GM11168 (cell line): ENCODE data around the gene PKD1.
"Not testable (repeated sequence)": the region's sequence is repeated elsewhere in the genome, so short reads cannot be mapped to it uniquely, and the experiment has no call there.

Experiments
- in situ Hi-C: fragments of 300-500 bp; cut with MboI; formaldehyde crosslinking; loops from one replicate; pipeline ENCODE4 v1.12.0; 2022; ENCODE audit warnings: low sequenced_read_pairs; ENCODE audit not compliant: unreplicated experiment

Gene PKD1

DNA sequence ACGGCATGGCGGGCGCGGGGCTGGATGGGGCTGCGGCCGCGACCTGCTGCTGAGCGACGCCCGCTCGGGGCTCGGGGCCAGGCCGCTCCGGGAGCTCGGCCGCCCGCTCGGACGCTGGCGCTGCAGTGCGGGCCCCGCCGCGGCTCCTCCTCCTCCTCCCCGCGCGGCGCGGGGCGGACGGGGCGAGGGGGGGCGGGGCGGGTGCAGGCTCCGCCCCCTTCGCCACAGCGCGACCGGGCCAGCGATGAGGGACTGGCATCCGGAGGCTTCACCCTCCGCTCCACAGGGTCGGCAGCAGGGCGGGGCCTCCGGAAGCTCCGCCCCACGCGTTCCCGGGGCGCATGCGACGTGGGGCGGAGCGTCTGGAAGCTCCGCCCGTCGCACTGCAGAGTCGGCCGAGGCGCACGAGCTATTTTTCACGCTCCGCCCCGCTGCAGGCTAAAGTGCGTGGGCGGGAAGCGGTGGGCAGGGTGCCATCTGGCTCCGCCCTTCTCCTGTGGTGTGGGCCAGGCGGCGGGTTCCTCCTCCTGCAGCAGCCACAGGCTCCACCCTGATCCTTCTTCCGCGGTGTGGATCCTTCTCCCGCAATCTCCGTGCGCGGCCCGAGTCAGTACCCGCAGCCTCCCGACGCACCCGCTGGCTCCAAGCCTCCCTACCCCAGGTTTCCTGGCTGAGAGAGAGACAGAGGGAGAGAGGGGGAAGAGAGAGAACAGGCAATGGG, at the start of gene PKD1:
TSS of gene PKD1 (minus strand) at position 129 of the 721 bp plus-strand sequence. CDS start 209 bp downstream, outside the sequence.
- in situ Hi-C loops = not testable (repeated sequence)

- in situ Hi-C loops = no loop called here
Measured at GRCh38 chr16:2184962-2185361, 49.3 kb upstream of the PKD1 start.

- in situ Hi-C loops = no loop called here
Measured at GRCh38 chr16:2184346-2184745, 48.6 kb upstream of the PKD1 start.

DNA sequence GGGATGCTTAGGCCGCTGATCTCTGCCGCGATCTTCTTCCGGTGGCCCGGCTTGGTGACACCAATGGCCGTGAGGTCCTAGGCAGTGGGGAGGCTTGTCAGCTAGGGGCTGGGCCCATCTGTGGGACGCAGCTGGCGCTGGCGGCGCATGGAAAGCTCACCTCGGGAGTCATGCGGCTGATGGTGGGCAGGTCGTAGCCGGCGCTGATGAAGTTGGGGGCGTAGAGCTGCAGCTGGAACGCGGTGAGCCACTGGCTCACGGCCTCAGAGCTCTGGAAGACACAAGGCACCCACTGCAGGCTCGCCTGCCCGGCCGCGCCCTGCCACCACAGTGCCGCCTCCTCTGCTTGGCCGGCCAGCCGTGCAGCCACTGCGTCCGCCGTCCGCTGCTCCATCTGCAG, 48.0 kb upstream of the PKD1 start:
- in situ Hi-C loops = no loop called here

GRCh38 chr16:2181952-2182351, 46.3 kb upstream of the PKD1 start:
- in situ Hi-C loops = no loop called here

DNA sequence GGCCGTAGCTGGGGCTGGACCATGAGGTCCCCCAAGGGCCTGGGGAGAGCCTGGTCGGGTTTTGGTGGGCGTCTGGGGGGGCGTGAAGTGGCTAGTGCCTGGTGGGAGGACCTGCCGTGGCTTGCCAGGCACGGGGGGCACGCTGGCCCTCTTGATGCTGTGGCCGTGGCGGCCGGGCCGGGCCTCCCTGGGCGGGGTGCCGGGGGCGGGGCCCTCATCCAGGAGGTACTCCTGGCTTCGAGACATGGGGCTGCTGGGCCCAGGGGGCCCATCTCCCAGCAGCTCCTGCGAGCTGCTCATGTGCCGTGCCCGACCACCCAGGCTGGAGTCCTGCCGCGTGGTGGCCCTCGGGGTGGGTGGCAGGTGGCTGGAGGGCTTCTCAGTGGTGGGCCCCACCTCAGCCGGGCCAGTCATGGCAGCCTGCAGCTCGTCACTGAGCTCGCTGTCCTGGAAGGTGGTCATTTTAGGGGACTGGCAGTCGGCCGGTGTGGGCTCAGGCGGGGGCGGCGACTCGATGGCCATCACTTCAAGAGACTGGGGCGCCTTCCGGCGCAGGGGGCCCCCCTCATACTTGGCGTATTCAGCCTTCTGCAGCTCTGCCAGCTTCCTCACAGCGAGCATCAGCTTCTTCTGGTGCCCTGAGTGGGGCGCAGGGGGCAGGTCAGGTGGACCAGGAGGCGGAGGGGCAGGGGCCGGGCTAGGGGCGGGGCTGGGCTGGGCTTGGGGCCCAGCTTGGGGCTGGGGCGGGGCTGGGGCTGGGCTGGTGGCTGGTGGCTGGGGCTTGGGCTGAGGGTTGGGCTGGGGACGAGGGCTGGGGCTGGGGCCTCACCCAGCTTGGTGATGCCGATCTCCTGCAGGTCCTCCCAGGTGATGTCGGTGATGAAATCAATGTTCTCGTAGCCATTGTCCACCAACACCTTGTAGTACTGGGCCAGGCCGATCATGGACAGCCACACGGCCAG, 45.5 kb upstream of the PKD1 start:
- in situ Hi-C loops = no loop called here

DNA sequence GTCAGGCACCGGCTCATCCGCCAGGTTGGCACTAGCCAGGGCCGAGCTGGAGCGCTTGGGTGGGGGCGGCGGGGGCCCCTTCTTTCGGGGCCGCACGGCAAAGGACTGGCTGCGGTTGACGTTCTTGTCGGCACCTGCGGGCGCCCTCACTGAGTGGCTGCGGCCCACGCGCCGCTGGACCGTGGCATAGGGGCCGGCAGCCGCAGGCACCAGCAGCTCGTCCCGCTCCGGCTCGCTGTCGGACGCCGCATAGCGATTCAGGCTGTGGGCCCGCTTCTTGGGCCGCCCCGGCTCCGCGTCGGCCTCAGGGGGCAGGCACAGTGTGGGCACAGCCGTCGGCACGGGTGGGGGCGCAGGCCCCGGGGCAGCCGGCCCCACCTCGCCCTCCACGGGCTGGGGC, 44.8 kb upstream of the PKD1 start:
- in situ Hi-C loops = no loop called here

DNA sequence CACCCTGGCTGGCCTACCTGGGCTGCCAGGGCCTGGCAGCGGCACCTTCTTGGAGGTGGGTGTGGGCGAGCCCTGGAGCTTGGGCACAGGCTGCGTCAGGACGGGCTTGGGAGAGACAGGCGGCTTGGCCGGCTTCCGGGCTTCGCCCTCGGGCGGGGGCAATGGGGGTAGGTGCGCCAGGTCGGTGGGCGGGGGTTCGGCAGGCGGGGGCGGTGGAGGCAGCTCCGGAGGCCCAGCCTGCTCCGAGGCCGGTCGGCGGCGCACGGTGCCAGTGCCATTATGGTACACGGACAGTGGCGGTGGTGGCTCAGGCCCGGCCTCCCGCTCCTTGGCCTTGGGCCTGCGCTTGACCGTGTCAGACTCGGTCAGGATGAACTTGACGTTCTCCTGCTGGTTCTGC, 43.9 kb upstream of the PKD1 start:
- in situ Hi-C loops = no loop called here

DNA sequence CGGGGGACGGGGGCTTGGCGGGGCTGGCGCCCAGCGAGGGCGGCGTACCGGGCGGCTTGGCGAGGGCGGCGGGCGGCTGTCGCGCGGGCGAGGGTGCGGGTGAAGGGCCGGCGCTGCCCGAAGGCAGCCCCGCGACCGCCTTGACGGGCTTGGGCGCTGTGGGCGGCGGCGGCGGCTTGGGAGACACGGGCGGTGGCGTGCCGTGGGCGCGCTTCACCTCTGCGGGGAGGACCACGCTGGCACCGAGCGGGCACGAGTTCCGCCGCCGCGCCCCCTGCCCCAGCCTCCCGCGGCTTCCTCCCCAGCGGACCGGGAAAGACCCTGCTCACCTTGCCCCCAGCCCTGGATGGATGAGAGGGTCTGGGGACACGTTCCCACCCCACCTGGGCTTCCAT, 43.4 kb upstream of the PKD1 start:
- in situ Hi-C loops = no loop called here

DNA sequence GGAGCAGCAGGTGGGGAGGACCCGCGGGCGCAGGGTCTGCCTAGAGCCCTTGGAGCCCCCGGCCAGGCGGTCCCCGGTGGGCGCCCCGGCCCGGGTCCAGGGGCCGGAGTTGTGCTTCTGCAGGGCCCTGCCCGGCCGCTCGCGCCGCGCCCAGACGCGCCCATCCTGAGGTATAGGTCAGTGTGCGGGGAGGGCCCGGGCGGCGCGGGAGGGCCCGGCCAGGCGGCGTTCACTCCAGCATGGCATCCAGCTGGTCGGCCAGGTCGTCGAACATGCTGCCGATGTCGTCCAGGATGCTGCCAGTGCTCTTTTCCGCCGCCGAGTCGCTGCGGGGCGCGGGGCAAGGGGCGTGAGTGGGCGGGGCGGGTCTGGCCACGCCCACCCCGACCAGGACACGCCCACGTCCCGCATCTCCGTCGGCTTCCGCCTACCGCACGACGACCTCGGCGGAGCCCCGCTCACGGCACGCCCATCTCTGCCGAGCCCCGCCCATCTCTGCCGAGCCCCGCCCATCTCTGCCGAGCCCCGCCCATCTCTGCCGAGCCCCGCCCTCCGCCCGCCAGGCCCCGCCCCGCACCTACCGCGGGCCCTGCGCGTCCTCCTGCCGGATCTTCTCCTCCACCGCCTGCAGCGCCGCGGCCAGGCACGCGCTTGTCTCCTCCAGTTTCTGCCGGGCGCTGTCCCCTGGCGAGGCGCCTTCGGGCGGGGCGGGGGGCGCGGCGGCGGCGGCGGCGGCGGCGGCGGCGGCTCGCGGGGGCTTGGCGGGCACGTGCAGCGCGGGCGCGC, 42.8 kb upstream of the PKD1 start:
- in situ Hi-C loops = no loop called here

GRCh38 chr16:2177561-2177960, 41.9 kb upstream of the PKD1 start:
- in situ Hi-C loops = no loop called here

GRCh38 chr16:2177101-2177500, 41.4 kb upstream of the PKD1 start:
- in situ Hi-C loops = no loop called here

GRCh38 chr16:2176047-2176446, 40.3 kb upstream of the PKD1 start:
- in situ Hi-C loops = no loop called here

- in situ Hi-C loops = no loop called here
Measured at GRCh38 chr16:2175454-2175853, 39.8 kb upstream of the PKD1 start.

DNA sequence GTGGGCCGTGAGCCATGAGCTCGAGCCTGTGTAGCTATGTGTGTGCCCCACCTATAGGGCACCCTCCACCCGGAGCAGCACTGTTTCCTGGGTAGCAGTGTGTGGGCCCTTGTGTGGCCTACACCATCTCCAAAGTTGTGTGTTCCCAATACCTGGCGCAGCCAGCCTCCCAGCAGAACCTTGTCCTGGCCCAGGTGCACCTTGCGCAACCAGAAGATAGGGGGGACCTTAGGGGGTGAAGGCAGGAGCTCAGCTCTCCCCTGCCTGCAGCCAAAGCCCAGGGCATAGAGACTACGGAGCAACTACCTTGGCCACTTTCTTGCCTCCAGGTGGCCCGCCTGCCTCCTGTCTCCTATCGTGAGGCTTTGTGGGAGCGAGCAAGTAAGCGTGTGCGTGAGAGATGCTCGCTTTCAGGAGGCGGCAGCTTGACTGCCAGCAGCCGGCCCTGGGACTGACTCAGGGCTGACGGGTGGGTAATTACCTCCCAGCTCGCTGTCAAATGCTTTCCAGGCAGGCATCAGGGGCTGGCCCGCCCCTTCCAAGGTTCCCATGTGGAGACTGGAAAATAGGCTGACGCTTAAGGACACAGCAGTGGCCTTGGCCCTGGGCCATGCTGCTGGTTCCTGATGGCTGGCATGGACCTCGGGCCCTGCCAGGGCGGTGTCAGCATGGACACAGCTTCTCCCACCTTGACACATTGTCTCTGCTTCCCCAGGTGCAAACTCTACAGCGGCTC, 38.9 kb upstream of the PKD1 start:
- in situ Hi-C loops = no loop called here

DNA sequence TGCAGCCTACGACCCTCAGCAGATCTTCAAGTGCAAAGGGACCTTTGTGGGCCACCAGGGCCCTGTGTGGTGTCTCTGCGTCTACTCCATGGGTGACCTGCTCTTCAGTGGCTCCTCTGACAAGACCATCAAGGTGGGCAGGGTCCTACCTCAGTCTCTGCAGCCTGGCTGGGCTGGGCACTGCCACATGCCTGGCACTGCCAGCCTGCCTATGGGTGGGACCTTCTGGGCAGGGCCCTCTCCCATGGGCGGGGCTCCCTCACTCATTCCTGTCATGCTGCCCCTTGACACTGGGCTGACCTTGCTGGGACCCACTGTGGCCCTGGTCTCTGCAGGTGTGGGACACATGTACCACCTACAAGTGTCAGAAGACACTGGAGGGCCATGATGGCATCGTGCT, 38.2 kb upstream of the PKD1 start:
- in situ Hi-C loops = no loop called here

GRCh38 chr16:2173366-2173765, 37.7 kb upstream of the PKD1 start:
- in situ Hi-C loops = no loop called here

DNA sequence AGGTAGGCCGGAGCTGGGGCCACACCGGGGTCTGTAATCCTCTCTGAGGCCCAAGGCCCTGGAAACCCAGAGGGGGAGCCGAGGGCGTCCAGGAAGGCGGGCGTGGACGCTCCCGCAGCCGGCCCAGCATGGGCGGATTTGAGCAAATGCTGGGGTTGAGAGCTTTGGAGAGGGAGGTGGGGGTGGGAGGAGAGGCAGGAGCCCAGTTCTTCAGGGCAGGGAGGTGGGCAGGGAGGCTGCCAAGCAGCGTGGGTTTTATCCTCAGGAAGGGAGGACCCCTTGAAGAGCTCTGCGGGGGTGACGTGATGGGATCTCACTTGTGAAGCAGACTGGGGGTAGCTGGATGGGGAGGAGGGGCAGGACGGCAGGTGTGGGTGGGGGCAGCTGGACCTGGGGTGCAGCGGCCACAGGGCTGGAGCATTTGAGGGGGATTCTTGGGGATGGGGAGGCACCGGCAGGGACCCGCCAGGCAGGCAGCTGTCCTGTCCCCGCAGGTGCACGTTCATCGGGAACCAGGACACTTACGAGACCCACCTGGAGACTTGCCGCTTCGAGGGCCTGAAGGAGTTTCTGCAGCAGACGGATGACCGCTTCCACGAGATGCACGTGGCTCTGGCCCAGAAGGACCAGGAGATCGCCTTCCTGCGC, 37.1 kb upstream of the PKD1 start:
- in situ Hi-C loops = no loop called here

GRCh38 chr16:2171601-2172178, 36.0 kb upstream of the PKD1 start:
- in situ Hi-C loops = no loop called here
